ENCODE measurements around the gene SETMAR. TPM values are rescaled to one million over a fixed set of nuclear protein-coding genes. Genes with fewer than 3 reads are reported as not detected.

Gene SETMAR
- polyA plus RNA-seq, 1 of the 3 experiments (the other 2 are of a cell fraction), result 10.6 TPM

GRCh38 chr3:4355401-4356219 is 52.4 kb downstream of the SETMAR start:
- no peak overlapping the region for H2AFZ ChIP-seq (ENCODE audit: low read depth)
- DNase-seq, result peak; percentile 55
- no peaks in the 10 kb centered on the region for H3K27me3 ChIP-seq (ENCODE audit: insufficient read depth)
- H4K20me1 ChIP-seq (ENCODE audit: insufficient read depth), result no peaks in the 10 kb centered on the region
- H3K4me1 ChIP-seq (ENCODE audit: control insufficient read depth in 1 of 2, insufficient read depth in 2 of 2, low read depth in 1 of 2, low read length in 1 of 2), result peaks cover 0 to 21% of the 10 kb centered on the region in 2 experiments; a peak in 2 of 4 replicates
- peak overlapping the region in 1 of 2 experiments; percentile 84; a peak in 2 of 4 replicates for H3K27ac ChIP-seq (ENCODE audit: low read depth in 2 of 2, low read length in 1 of 2)
- no peak overlapping the region for H3K4me3 ChIP-seq (ENCODE audit: low read depth in 2 of 2, low read length in 1 of 2)
- H3K4me2 ChIP-seq, result peak overlapping the region; percentile 45; the same call in 1 of the 2 replicates
- no peak for TF ChIP-seq USF1 (IDR thresholded peaks at IDR 0.05; ENCODE audit: borderline replicate concordance, low read depth)
- no peak for TF ChIP-seq MEF2A (IDR thresholded peaks at IDR 0.05; ENCODE audit: borderline replicate concordance, low read depth)
- TF ChIP-seq FOSL2 (IDR thresholded peaks at IDR 0.05; ENCODE audit: borderline replicate concordance, low read depth), result no peak
- no peak for TF ChIP-seq MAX (IDR thresholded peaks at IDR 0.05; ENCODE audit: low read depth)
- no peak for TF ChIP-seq IRF3 (IDR thresholded peaks at IDR 0.05; ENCODE audit: low read depth, low read length)
- peak; percentile 28; the same call in 1 of the 2 replicates for TF ChIP-seq NFIC (IDR thresholded peaks at IDR 0.05; ENCODE audit: borderline replicate concordance)
- TF ChIP-seq EP300 (IDR thresholded peaks at IDR 0.05; ENCODE audit: borderline replicate concordance in 1 of 2, low read depth in 1 of 2, low read length in 1 of 2), result peak in 1 of 2 experiments; percentile 34; a peak in 2 of 4 replicates
- TF ChIP-seq RCOR1 (IDR thresholded peaks at IDR 0.05; ENCODE audit: low read length), result peak; percentile 24
- no peak for TF ChIP-seq USF2 (IDR thresholded peaks at IDR 0.05; ENCODE audit: borderline replicate concordance, low read depth, low read length)
- no peak for TF ChIP-seq PBX3 (IDR thresholded peaks at IDR 0.05)
- no peak for TF ChIP-seq MXI1 (IDR thresholded peaks at IDR 0.05; ENCODE audit: low read depth, low read length)
- TF ChIP-seq TEAD4 (IDR thresholded peaks at IDR 0.05; ENCODE audit: borderline replicate concordance, insufficient read depth), result no peak
- TF ChIP-seq NRF1 (IDR thresholded peaks at IDR 0.05; ENCODE audit: low read depth, low read length), result no peak
- TF ChIP-seq EZH2phosphoT487 (IDR thresholded peaks at IDR 0.05; ENCODE audit: borderline replicate concordance, low read depth), result no peak
- TF ChIP-seq GATA2 (CRISPR knock-in tag; IDR thresholded peaks at IDR 0.05), result peak; percentile 59; the same call in 1 of the 2 replicates
- TF ChIP-seq RFX5 (IDR thresholded peaks at IDR 0.05; ENCODE audit: low read length), result peak; percentile 91
- no peak for TF ChIP-seq SIN3A (IDR thresholded peaks at IDR 0.05; ENCODE audit: borderline replicate concordance, low read depth, low read length)
- H3F3A ChIP-seq (replicated peaks; ENCODE audit: insufficient read depth), result no peaks in the 10 kb centered on the region
- peaks cover 0 to 7% of the 10 kb centered on the region in 2 experiments for H3K36me3 ChIP-seq (replicated peaks in 1 of 2; ENCODE audit: control insufficient read depth in 1 of 2, insufficient read depth in 2 of 2, low read length in 1 of 2)
- H3K9ac ChIP-seq, result no peak overlapping the region
- H3K9me3 ChIP-seq, result no peaks in the 10 kb centered on the region
- CTCF ChIA-PET, result interaction anchor here (0.8 to 2.4 kb wide), 5 partner anchors 9 to 278 kb away, joined by 3 to 12 read pairs (median 4); partner anchors contain the start of gene ITPR1
- no peaks in the 10 kb centered on the region for H3K79me2 ChIP-seq (ENCODE audit: insufficient read depth)
- POLR2A ChIA-PET, result interaction anchor here (1.6 kb wide), 1 partner anchor 138 kb away, joined by 4 read pairs; the partner anchor contains the start of gene ITPR1
- no peaks in the 10 kb centered on the region for H3K9me2 ChIP-seq
- WGBS (ENCODE audit: low lambda C conversion rate), result 44% methylated on average over 6 of the region's 6 CpGs

Measured in SK-N-SH (cell line).